ENCODE measurements around the gene GDAP1L1.
"Not testable (repeated sequence)": the region's sequence is repeated elsewhere in the genome, so short reads cannot be mapped to it uniquely, and the experiment has no call there.

DNA sequence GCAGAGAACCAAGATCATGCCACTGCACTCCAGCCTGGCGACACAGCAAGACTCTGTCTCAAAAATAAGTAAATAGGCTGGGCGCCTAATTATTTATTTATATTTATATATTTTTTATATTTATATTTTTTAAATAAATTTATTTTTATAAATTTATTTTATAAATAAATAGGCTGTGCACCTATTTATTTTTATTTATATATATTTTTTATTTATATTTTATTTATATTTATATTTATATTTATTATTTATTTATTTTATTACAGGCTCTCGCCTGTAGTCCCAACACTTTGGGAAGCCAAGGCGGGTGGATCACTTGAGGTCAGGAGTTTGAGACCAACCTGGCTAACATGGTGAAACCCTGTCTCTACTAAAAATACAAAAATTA lies 14.6 kb upstream of the GDAP1L1 start:
- TF ChIP-seq, protein P1, sequence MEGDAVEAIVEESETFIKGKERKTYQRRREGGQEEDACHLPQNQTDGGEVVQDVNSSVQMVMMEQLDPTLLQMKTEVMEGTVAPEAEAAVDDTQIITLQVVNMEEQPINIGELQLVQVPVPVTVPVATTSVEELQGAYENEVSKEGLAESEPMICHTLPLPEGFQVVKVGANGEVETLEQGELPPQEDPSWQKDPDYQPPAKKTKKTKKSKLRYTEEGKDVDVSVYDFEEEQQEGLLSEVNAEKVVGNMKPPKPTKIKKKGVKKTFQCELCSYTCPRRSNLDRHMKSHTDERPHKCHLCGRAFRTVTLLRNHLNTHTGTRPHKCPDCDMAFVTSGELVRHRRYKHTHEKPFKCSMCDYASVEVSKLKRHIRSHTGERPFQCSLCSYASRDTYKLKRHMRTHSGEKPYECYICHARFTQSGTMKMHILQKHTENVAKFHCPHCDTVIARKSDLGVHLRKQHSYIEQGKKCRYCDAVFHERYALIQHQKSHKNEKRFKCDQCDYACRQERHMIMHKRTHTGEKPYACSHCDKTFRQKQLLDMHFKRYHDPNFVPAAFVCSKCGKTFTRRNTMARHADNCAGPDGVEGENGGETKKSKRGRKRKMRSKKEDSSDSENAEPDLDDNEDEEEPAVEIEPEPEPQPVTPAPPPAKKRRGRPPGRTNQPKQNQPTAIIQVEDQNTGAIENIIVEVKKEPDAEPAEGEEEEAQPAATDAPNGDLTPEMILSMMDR (conservative IDR thresholded peaks at IDR 0.05) = not testable (repeated sequence)
- TF ChIP-seq EZH2 (IDR thresholded peaks at IDR 0.05; ENCODE audit: low read depth) = not testable (repeated sequence)
